ENCODE results near the gene RUNX1.

DNA sequence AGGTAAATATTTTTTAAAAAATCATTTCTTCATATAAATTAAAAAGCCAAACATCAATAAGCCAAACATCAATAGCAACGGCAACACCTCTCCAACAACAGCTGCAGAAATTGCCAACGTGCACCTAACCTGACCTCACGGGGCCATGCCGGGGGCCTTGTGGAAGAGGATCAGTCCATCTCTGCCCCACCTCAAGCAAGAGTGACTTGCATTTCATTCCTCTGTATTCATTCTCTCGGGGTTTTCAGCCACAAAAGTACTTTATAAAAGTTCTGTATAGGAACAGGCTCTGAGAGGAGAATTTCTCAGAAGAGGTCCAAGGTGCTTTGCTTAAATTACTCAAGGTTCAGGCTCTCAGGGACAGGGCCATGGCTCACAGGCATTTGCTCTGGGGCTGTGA, 100.9 kb downstream of the RUNX1 start:
- no peak for TF ChIP-seq POLR2A (IDR thresholded peaks at IDR 0.05; ENCODE audit: low read depth, low read length)
- no peak for TF ChIP-seq POLR2AphosphoS5 (IDR thresholded peaks at IDR 0.05; ENCODE audit: low read depth, low read length)
